IPS-18c (cell line): ENCODE data around the gene AKNA.
"Not testable (repeated sequence)": the region's sequence is repeated elsewhere in the genome, so short reads cannot be mapped to it uniquely, and the experiment has no call there.

Experiments
- H3K4me3 ChIP-seq: 2 replicates; pipeline ENCODE4 v1.7.0; 2013; ENCODE audit warnings: low read depth, mild to moderate bottlenecking, low read length, moderate library complexity; ENCODE audit not compliant: insufficient read depth
- H3K9me3 ChIP-seq: one replicate; pipeline ENCODE4 v1.6.1; 2013; ENCODE audit warnings: mild to moderate bottlenecking, low read length, moderate library complexity; ENCODE audit not compliant: control insufficient read depth, insufficient read depth

Gene AKNA

DNA sequence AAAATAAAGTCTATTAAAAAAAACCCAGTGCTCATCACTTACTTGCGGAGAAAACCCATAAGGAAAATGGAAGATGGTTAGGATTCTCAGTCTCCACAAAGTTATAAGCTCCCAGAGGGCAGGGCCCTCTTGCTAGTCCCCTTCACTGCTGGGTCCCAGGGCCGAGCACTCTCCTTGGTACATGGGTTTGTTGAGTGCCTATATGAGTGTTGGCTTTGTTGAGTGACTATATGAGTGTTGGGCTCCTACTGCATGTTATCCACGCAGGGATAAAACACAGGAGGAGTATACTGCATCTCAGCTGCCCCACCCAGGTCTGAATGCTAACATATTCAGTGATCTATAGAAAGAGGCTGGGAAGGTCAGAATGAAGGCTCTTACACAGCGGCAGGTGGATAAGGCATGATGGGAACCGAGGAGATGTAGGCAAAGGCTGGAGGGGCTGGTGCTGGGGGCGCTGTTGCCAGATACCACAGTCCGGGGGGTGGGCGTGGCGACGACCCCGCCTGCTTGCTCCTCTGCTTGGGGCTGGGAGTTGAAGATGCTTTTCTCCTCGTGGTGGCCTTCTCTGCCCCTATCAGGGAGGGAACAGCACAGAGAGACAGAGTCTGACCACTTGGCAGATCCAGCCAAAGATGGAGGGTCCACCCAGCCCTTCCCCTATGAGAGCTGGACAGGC, 46.5 kb downstream of the AKNA start:
- no peak overlapping the region for H3K4me3 ChIP-seq
- H3K9me3 ChIP-seq, result no peaks in the 10 kb centered on the region

DNA sequence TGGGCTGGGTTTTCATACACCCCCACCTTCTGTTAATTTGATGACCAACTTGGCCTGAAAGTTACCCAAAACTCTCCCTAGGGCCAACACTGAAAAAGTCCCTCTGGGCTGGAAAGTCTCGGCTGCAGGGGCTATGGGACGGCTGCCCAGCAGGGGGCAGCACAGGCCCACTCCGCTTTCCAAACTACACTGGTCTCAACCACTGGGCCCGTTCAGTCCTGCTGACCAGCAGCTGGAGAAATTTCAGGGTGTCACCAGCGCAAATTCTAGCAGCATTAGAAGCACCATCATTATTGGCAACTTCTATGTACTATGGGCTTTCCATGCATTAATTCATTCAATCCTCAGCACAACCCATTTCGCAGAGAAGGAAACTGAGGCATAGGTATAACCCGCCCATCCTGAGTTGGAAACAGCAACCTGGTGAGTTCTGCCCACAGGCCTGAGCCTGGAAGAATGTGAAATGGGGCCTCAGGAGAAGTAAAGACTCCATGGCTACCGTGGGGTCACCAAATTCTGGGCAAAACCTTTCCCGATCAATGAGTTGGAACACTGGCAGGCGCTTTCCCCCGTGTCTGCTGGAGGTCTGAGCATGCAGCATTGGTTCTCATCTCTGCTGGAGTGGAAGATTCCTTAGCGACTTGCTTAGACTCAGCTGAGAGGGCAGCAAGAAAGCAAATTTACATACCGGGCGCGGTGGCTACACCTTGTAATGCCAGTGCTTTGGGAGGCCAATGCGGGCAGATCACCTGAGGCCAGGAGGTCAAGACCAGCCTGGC, 48.5 kb downstream of the AKNA start:
- Histone ChIP-seq H3K9me3 (no peaks in the 10 kb centered on the region), H3K4me3 (no peak overlapping the region)

DNA sequence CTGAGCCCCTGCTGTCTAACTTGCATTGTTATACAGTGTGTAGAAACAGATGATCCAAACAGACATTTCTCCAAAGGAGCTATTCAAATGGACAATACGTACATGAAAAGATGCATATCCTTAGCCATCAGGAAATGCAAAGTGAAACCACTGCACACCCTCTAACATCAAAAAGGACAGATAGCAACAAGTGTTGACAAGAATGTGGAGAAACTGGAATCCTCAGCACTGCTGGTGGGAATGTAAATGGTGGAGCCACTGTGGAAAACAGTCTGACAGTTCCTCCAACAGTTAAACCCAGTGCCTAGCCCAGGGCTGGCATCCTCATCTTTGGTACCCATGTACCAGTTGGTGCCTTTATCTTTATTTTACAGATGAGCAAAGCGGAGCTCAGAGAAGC, 49.6 kb downstream of the AKNA start:
- Histone ChIP-seq H3K4me3 (no peak overlapping the region), H3K9me3 (no peaks in the 10 kb centered on the region)

DNA sequence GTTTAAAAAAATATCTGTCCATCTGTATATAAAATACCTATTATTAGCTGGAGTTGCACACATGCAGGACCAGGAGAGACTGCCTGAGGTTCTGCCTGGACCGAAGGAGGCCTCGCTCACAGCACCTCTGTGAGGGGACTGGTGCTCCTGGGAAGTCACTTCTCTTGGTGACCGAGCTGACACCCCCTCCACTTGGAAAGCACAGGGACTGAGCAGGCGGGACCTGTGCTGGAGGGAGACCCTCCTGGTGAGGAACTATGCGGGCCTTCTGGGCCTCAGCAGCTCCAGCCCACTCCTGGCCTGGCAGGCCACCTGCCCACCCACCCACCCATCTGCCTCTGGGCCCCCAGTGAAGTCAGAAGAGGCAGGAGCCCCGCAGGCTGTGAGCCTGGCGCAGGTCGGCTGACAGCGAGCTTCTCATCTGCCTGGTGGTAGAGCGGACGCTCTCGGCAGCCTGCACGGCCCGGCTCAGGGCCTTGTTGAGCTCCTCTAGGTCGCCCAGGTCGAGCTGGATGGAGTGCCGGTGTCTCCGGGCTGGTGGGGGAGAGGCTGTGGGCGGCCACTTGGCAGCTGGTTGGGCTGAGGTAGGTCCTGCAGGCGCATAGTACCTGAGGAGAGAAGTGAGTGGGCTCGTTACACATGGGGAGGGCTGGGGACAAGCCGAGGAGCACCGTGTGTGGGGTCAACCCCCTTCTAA, 50.9 kb downstream of the AKNA start:
- H3K9me3 ChIP-seq, result no peaks in the 10 kb centered on the region
- no peak overlapping the region for H3K4me3 ChIP-seq

DNA sequence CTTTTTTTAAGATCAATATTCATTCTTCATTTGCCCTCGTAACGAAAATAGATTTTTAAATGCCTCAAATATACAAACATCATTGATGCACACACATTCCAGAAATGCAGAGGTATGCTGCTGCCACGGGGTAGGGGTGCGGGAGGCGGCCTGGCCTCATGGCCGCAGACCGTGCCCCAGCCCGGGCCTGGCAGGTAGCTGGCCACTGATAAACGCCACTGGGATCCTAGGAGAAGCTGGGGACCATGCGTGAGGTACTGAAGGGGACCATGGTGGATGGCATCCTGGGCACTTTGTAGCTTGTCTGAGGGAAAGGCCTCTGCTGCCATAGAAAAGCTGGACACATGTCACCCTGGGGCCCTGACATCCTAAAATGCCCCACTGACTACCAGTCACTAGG, 51.6 kb downstream of the AKNA start:
- no peaks in the 10 kb centered on the region for H3K9me3 ChIP-seq
- H3K4me3 ChIP-seq, result no peak overlapping the region

DNA sequence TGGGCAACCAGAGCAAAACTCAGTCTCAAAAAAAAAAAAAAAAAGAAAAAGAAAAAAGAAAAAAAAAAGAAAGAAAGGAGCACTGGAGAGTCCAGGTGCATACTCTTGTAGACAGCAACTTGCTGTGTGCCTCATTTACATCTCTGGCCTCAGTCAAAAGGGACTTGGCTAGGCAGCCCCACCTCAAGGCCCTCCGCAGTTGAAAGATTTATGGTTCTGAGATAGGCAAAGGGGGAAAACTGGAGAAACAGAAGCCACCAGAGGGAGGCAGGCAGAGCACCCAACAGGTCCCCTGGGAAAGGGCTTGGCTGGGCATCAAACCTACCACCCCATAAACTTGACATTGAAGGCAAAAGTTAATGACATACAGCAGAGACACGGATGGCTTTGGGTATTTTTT, 52.0 kb downstream of the AKNA start:
- no peak overlapping the region for H3K4me3 ChIP-seq
- H3K9me3 ChIP-seq, result no peaks in the 10 kb centered on the region

DNA sequence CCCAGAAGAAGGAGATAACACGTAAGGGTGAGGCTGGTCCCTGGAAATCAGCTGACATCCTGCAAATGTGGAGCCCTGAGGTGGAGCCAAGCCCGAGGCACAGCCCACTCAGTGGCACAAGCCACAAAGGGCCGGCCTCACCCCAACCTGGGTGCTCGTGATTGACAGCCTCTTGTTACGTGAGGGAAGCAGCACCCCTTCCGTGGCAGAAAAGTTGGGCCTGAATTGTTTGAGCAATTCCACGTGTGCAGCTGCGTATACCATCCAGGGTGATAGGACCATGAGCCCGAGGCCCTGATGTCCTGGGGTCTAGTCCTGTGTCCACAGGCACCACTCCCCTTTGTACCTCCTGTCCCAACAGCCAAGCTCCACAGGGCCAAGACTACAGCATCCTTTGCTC, 53.3 kb downstream of the AKNA start:
- H3K9me3 ChIP-seq, result no peaks in the 10 kb centered on the region

DNA sequence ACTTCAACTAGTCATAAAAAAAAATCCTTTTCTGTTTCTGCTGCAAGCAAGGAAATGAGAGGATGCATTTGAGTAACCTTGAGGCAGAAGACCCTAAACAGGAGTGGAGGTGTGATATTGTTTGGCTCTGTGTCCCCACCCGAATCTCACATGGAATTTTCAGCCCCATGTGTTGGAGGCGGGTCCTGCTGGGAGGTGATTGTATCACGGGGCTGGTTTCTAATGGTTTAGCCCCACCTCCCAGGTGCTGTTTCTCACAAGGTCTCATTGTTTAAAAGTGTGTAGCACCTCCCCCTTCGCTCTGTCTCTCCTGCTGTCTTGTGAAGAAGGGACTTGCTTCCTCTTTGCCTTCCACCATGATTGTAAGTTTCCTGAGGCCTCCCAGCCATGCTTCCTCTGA, 54.1 kb downstream of the AKNA start:
- H3K9me3 ChIP-seq, H3K4me3 ChIP-seq: not testable (repeated sequence)

More for the DNA sequence above, 53.3 kb downstream of the AKNA start:
- H3K4me3 ChIP-seq, result no peak overlapping the region

DNA sequence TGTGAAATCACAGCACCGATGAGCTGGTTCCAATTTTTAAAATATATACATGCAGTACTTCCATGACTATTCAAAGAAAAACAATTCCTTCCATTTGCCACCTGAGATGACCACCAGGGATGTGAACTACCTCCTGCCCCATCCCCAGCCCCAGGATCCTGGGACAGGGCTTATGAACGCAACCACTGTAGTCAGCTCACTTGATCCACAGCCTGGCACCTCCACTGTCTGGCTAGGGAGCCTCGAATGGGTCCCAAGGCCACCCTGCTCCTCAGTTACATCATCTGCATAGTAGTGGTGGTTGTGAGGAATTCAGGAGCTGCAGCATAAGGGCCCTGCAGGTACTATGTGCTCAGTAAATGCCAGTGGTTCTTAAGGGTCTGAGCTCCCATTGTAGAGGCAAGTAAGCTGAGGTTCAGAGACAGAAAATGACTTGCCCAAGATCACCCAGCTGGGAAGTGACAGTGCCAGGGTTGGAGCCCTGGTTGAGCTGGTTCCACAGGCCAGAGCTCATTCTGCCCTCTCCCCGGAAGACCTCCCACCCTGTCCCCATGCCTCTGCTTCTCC, 55.2 kb downstream of the AKNA start:
- H3K4me3 ChIP-seq, H3K9me3 ChIP-seq: not testable (repeated sequence)

DNA sequence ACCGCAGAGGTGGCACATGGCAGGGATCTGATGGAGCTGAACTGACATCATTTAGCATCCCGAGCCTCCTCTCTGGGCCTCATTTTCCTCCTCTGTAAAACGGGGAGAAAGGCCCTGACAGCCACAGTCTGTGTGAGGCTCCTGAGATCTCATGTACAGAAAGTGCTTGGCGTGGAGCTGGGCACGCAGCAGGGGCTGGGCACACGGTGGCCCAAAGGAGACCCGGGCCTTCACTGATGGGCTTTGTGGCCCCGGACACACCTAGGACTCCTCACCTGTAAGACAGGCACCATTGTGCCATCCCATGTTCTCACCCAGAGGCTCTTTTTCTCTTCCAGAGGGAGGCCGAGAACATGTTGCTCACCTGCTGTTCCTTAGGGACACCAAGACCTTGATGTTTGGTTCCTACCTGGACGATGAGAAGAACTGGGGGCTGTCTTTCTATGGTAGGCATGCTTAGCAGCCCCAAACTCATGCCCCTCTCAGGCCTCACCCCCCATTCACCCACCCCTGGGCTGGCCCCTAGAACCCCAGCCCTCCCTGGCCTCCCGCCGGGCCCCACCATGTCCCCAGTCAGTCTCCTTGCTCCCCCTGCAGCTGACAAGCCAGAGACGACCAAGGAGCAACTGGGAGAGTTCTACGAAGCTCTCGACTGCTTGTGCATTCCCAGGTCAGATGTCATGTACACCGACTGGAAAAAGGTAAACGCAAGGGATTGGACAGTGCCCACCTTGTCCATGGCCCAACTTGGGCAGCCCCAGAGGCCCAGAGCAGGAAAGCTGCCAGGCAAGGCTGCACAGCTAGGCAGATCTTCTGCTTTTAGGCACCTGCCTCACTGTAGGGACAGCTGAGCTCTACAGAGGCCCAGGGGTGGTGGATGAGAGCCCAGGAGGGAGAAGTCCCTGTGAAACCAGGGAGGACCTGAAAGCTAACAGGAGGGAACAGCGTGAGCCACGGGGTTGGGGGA, 56.3 kb downstream of the AKNA start:
- not testable (repeated sequence) for H3K4me3 ChIP-seq, H3K9me3 ChIP-seq

DNA sequence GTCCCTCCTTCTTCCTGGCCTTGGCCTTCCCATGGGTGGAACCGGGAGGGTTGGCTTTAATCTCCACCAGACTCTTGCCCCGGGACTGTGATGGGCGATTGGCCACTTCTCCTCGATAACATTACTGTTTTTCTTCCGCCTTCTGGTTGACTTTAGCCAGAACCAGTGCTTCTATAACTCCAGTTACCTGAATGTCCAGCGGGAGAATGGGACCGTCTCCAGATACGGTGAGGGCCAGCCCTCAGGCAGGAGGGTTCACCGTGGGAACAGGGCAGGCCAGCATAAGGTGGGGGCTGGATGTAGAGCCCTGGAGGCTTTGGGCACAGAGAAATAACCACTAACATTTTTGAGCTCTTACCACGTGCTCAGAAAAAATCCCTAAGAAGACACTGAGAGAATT, 57.1 kb downstream of the AKNA start:
- Histone ChIP-seq H3K9me3 (no peaks in the 10 kb centered on the region), H3K4me3 (no peak overlapping the region)

DNA sequence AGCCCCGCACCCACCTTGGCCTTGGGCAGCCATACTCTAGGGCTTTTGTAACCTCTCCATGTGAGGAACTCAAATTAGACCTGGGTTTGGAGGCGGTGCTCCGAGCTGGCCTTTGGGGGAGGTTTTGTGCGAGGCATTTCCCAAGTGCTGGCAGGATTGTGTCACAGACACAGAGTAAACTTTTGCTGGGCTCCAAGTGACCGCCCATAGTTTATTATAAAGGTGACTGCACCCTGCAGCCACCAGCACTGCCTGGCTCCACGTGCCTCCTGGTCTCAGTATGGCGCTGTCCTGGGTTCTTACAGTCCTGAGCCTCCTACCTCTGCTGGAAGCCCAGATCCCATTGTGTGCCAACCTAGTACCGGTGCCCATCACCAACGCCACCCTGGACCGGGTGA, 58.2 kb downstream of the AKNA start, which contains the start of gene ORM2:
Gene ORM2 (plus strand): TSS at position 245 of the 398 bp plus-strand sequence. CDS start 36 bp downstream, at position 281.
- not testable (repeated sequence) for H3K4me3 ChIP-seq, H3K9me3 ChIP-seq

DNA sequence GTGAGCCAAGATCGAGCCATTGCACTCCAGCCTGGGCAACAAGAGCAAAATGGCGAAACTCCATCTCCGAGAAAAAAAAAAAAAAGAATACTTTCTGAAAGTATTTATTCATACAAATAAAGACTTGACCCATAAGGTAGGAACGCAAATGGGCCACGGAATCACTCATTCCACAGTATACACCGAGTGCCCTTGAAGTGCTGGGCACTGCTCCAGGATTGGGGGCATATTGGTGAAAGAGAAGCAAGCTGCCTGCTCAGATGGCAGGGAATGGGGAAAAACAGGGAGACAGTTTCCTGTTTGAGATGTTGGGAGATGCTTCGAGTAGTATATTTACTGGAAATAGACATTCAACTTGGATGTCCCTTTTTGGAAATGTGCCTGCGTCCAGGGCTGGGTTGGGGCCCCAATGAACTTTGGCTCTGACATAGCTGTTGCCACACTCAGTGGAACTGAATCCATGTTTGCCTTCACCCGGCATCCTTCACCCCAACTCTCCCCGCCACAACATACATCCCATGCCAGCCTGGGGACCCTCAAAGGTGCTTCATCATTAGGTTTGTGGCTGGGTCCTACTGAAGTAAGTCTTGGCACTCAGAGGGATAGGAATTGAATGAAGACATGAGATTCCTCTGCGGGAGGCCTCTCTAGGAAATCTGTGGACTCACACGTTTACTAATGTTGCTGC, 58.7 kb downstream of the AKNA start:
- not testable (repeated sequence) for H3K4me3 ChIP-seq, H3K9me3 ChIP-seq

DNA sequence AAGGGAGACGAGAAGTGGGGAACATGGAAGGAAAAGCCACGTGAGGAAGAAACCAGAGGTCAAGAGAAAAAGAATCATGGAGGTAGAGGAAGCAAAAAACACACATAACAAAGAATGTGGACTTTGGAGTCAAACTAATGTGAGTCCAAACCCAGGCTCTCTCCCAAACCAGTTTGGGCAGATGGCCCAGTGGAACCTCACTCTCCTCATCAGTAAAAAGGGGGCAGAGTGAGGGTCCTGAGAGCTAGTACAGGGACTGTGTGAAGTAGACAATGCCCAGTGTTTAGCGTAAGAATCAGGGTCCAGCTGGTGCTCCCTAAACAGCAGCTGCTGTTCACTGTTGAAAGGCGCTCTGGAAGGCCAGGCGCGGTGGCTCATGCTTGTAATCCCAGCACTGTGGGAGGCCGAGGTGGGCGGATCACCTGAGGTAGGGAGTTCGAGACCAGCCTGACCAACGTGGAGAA, 59.4 kb downstream of the AKNA start:
- H3K9me3 ChIP-seq, H3K4me3 ChIP-seq: not testable (repeated sequence)

DNA sequence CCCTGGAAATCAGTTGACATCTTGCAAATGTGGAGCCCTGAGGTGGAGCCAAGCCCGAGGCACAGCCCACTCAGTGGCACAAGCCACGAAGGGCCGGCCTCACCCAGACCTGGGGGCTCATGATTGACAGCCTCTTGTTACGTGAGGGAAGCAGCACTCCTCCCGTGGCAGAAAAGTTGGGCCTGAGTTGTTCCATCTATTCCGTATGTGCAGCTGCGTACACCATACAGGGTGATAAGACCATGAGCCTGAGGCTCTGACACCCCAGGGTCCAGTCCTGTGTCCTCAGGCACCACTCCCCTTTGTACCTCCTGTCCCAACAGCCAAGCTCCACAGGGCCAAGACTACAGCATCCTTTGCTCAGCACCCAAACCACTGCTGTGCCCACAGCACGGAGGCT, 60.0 kb downstream of the AKNA start:
- H3K4me3 ChIP-seq, result no peak overlapping the region
- H3K9me3 ChIP-seq, result no peaks in the 10 kb centered on the region

DNA sequence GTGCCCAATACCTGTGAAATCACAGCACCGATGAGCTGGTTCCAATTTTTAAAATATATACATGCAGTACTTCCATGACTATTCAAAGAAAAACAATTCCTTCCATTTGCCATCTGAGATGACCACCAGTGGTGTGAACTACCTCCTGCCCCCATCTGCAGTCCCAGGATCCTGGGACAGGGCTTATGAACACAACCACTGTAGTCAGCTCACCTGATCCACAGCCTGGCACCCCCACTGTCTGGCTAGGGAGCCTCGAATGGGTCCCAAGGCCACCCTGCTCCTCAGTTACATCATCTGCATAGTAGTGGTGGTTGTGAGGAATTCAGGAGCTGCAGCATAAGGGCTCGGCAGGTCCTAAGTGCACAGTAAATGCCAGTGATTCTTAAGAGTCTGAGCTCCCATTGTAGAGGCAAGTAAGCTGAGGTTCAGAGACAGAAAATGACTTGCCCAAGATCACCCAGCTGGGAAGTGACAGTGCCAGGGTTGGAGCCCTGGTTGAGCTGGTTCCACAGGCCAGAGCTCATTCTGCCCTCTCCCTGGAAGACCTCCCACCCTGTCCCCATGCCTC, 62.0 kb downstream of the AKNA start:
- H3K9me3 ChIP-seq, H3K4me3 ChIP-seq: not testable (repeated sequence)
